HepG2 (cell line): ENCODE data around the gene CPNE5. TPM values are rescaled to one million over a fixed set of nuclear protein-coding genes. Genes with fewer than 3 reads are reported as not detected.

Source experiments
- ATAC-seq: fragments of 200-7000 bp; cut with Tn5 transposase; 3 replicates; pipeline ENCODE4 v1.9.1; 2020; ENCODE audit warnings: mild to moderate bottlenecking, moderate library complexity
- BruUV-seq: library from RNA; stranded (reverse); fragments of 400-500 nt; replicated peaks from 2 replicates; lab custom pipeline; 2021; lab: Mats Ljungman, UMichigan
- CTCF ChIA-PET: fragments of 300-600 bp; formaldehyde crosslinking; extraction: SDS; loops from one replicate; lab custom pipeline; 2021; ENCODE audit warnings: low total read pairs, inconsistent platforms, low intra/inter-chr PET ratio; lab: Yijun Ruan, JAX
- POLR2A ChIA-PET: fragments of 350-600 bp; sonication (Branson Sonifier 250); formaldehyde crosslinking; loops from one replicate; lab custom pipeline; 2020; ENCODE audit warnings: antibody characterized with exemption, inconsistent platforms; lab: Yijun Ruan, JAX
- DNase-seq: peaks from one replicate; pipeline ENCODE4 v3.0.0-alpha.2; 2015; ENCODE audit warnings: low spot score
- FAIRE-seq: peaks from 3 replicates; lab custom pipeline; 2011; peaks lifted over from hg19 to GRCh38; lab: Jason Lieb, UNC
- H2AFZ ChIP-seq: one replicate; pipeline ENCODE4 v1.6.1; 2011; ENCODE audit warnings: low read length, inconsistent platforms
- H3K27ac ChIP-seq: fragments of 300-600 bp; 3 replicates; pipeline ENCODE4 v1.8.0; 2011; ENCODE audit warnings: mixed run types, mild to moderate bottlenecking, mixed read lengths, low read length, inconsistent platforms; ENCODE audit not compliant: insufficient read depth; ENCODE audit errors: extremely low read length
- H3K27me3 ChIP-seq, 2 experiments: fragments of 200-600 bp in 1 of 2; 2 replicates in 1 of 2; 3 replicates in 1 of 2; pipeline versions ENCODE4 v1.6.0 to v1.8.0; 2011; ENCODE audit warnings: low read length in 2 of 2, mild to moderate bottlenecking in 2 of 2, moderate library complexity in 2 of 2, inconsistent platforms in 1 of 2; ENCODE audit not compliant: insufficient read depth in 2 of 2, control insufficient read depth in 1 of 2
- H3K36me3 ChIP-seq, 2 experiments: fragments of 200-600 bp in 1 of 2; replicated peaks in 1 of 2; 2 replicates in 1 of 2; 3 replicates in 1 of 2; pipeline versions ENCODE4 v1.5.1 to v1.8.0; 2011; ENCODE audit warnings: low read length in 2 of 2, inconsistent platforms in 1 of 2; ENCODE audit not compliant: insufficient read depth in 2 of 2, control insufficient read depth in 1 of 2
- H3K4me1 ChIP-seq: 2 replicates; pipeline ENCODE4 v1.5.1; 2012; ENCODE audit warnings: low read length, inconsistent platforms; ENCODE audit not compliant: insufficient read depth
- H3K4me2 ChIP-seq: 2 replicates; pipeline ENCODE4 v1.6.0; 2011; ENCODE audit warnings: low read depth, low read length, inconsistent platforms
- H3K4me3 ChIP-seq, 3 experiments: fragments of 200-600 bp in 1 of 3; sonication (generic), shearing (Covaris generic) in 1 of 3; replicated peaks in 1 of 3; 2 replicates each; pipeline ENCODE4 v1.5.1; 2011 to 2016; ENCODE audit warnings: low read length in 3 of 3, inconsistent platforms in 2 of 3, low read depth in 2 of 3, mild to moderate bottlenecking in 2 of 3, control low read depth in 1 of 3, mixed read lengths in 1 of 3; ENCODE audit not compliant: insufficient read depth in 1 of 3
- H3K79me2 ChIP-seq: one replicate; pipeline ENCODE4 v1.6.1; 2011; ENCODE audit warnings: low read length, inconsistent platforms; ENCODE audit not compliant: insufficient read depth
- H3K9ac ChIP-seq: 2 replicates; pipeline ENCODE4 v1.6.0; 2011; ENCODE audit warnings: mild to moderate bottlenecking, low read depth, low read length, inconsistent platforms; ENCODE audit not compliant: insufficient read depth
- H3K9me3 ChIP-seq: 2 replicates; pipeline ENCODE4 v1.5.1; 2012; ENCODE audit warnings: mild to moderate bottlenecking, low read length
- H4K20me1 ChIP-seq: 2 replicates; pipeline ENCODE4 v1.6.0; 2011; ENCODE audit warnings: inconsistent platforms, mild to moderate bottlenecking, low read length, moderate library complexity; ENCODE audit not compliant: insufficient read depth
- ARNTL ChIP-seq: sonication (generic); formaldehyde crosslinking; IDR thresholded peaks from 2 replicates; pipeline ENCODE4 v1.4.0; 2020; ENCODE audit warnings: mild to moderate bottlenecking, missing genetic modification reagents
- HDAC2 ChIP-seq: sonication (generic); formaldehyde crosslinking; IDR thresholded peaks from 2 replicates; pipeline ENCODE4 v1.4.0; 2020; ENCODE audit warnings: missing genetic modification reagents
- IKZF5 ChIP-seq: IDR thresholded peaks from 2 replicates; pipeline ENCODE4 v1.6.1; 2018; ENCODE audit warnings: missing genetic modification reagents, mild to moderate bottlenecking, missing compliant biosample characterization
- KDM1A ChIP-seq: IDR thresholded peaks from 2 replicates; pipeline ENCODE4 v1.6.1; 2016; ENCODE audit warnings: missing compliant biosample characterization
- KDM5A ChIP-seq: fragments of 200-600 bp; sonication (generic); IDR thresholded peaks from 2 replicates; pipeline ENCODE4 v1.7.0; 2018; ENCODE audit warnings: antibody characterized with exemption, mild to moderate bottlenecking, low read length, borderline replicate concordance
- PHF21A ChIP-seq: sonication (generic); formaldehyde crosslinking; IDR thresholded peaks from 2 replicates; pipeline ENCODE4 v1.5.0; 2020; ENCODE audit warnings: mild to moderate bottlenecking, missing genetic modification reagents
- RCOR2 ChIP-seq: IDR thresholded peaks from 2 replicates; pipeline ENCODE4 v1.6.1; 2016; ENCODE audit warnings: missing biosample characterization, missing genetic modification reagents
- STAG1 ChIP-seq: sonication (generic); formaldehyde crosslinking; IDR thresholded peaks from 2 replicates; pipeline ENCODE4 v1.4.0; 2020; ENCODE audit warnings: missing genetic modification reagents
- ZFP1 ChIP-seq: IDR thresholded peaks from 2 replicates; pipeline ENCODE4 v1.6.1; 2016
- ZNF275 ChIP-seq: sonication (generic); formaldehyde crosslinking; IDR thresholded peaks from 2 replicates; pipeline ENCODE4 v1.8.0; 2022; ENCODE audit warnings: missing genetic modification reagents, mild to moderate bottlenecking, inconsistent platforms, borderline replicate concordance
- ZNF512 ChIP-seq: sonication (generic); formaldehyde crosslinking; IDR thresholded peaks from 2 replicates; pipeline ENCODE4 v1.4.0; 2020; ENCODE audit warnings: mild to moderate bottlenecking, missing genetic modification reagents
- ZNF629 ChIP-seq: sonication (generic); formaldehyde crosslinking; conservative IDR thresholded peaks from 2 replicates; pipeline ENCODE4 v1.5.0; 2020; ENCODE audit warnings: missing genetic modification reagents
- ZNF639 ChIP-seq: conservative IDR thresholded peaks from 2 replicates; pipeline ENCODE4 v1.6.1; 2018; ENCODE audit warnings: missing genetic modification reagents
- ZNF768 ChIP-seq: sonication (generic); formaldehyde crosslinking; IDR thresholded peaks from 2 replicates; pipeline ENCODE4 v1.4.0; 2020; ENCODE audit warnings: missing genetic modification reagents
- WGBS: methylation state at CpG from one replicate; pipeline ENCODE4 v1.1.6; 2017; ENCODE audit warnings: low lambda C conversion rate; 5-methylcytosine and 5-hydroxymethylcytosine counted together
- in situ Hi-C: cut with HindIII; loops from 2 replicates; pipeline ENCODE4 v1.10.0; 2017; ENCODE audit warnings: low pct_unique_long_range_greater_than_20kb; ENCODE audit not compliant: extremely low pct_ligation_motif_present
- intact Hi-C: fragments of 100-400 bp; cut with micrococcal nuclease; formaldehyde crosslinking; loops from one replicate; pipeline ENCODE4 v1.10.0; 2022; ENCODE audit not compliant: unreplicated experiment
- polyA plus RNA-seq, 8 experiments: library from polyadenylated mRNA; depleted of rRNA in 3 of 8; stranded (reverse) in 7 of 8; unstranded in 1 of 8; fragments of >200 nt; fragmentation: Illumina TruSeq in 4 of 8; extraction: Trizol in 4 of 8; gene quantifications; 2 replicates each; pipeline versions ENCODE4 v1.2.1 to v1.2.3, GENCODE V29; 2011 to 2016; ENCODE audit warnings: low read depth in 4 of 8, missing spikeins in 1 of 8, mixed read lengths in 1 of 8; ENCODE audit not compliant: insufficient read depth in 1 of 8
- total RNA-seq, 5 experiments: library from RNA; depleted of rRNA; stranded (reverse); fragments of >200 nt; fragmentation: Illumina TruSeq; extraction: Trizol; gene quantifications; 2 replicates each; pipeline ENCODE4 v1.2.3, GENCODE V29; 2016; ENCODE audit warnings: low read depth in 1 of 5

Gene CPNE5
- total and polyA plus RNA-seq, 2 of the 13 experiments (the other 11 are each of a cell fraction or from before 2014, with no cell fraction given): 0.16 TPM; not detected in 1

GRCh38 chr6:36808634-36809033 lies 30.6 kb downstream of the CPNE5 start:
- Histone ChIP-seq H3K27ac (no peak overlapping the region), H4K20me1 (no peaks in the 10 kb centered on the region), H3K4me1 (peaks cover 47% of the 10 kb centered on the region), H2AFZ (no peak overlapping the region), H3K79me2 (no peaks in the 10 kb centered on the region), H3K36me3 (no peaks in the 10 kb centered on the region), H3K4me2 (no peak overlapping the region), H3K4me3 (no peak overlapping the region), H3K27me3 (peaks cover 4 to 44% of the 10 kb centered on the region in 2 experiments; a peak in 4 of 5 replicates), H3K9ac (no peak overlapping the region), H3K9me3 (no peaks in the 10 kb centered on the region)
- ChIA-PET POLR2A (no interaction called here), CTCF (interaction anchor here (0.8 to 3.6 kb wide), 2 partner anchors 42 to 43 kb away, joined by 3 to 40 read pairs; no protein-coding TSS in a partner anchor)
- BruUV-seq: no TSS peak
- no peak for ATAC-seq
- intact Hi-C loops: no loop called here
- TF ChIP-seq HDAC2 (CRISPR knock-in tag) (no peak), ZNF629 (peak; percentile 74), ZNF768 (CRISPR knock-in tag) (peak; percentile 51; the same call in 1 of the 2 replicates), KDM1A (0 out of 2 replicates have a peak, but pooled peaks have one; percentile 19), ARNTL (CRISPR knock-in tag) (no peak)
- no peak for FAIRE-seq
- WGBS: 54% methylated on average over 5 of the region's 5 CpGs
- in situ Hi-C loops: no loop called here
- no peak for DNase-seq

GRCh38 chr6:36807750-36808149 lies 31.5 kb downstream of the CPNE5 start:
- Histone ChIP-seq H4K20me1 (no peaks in the 10 kb centered on the region), H3K27me3 (peaks cover 4 to 44% of the 10 kb centered on the region in 2 experiments; a peak in 4 of 5 replicates), H3K79me2 (no peaks in the 10 kb centered on the region), H2AFZ (no peak overlapping the region), H3K9ac (no peak overlapping the region), H3K4me1 (peaks cover 38% of the 10 kb centered on the region), H3K27ac (no peak overlapping the region), H3K4me2 (peak overlapping the region; percentile 52; the same call in 1 of the 2 replicates), H3K36me3 (no peaks in the 10 kb centered on the region), H3K9me3 (no peaks in the 10 kb centered on the region), H3K4me3 (peak overlapping the region in 1 of 3 experiments; percentile 47; a peak in 2 of 6 replicates)
- ATAC-seq (peak; percentile 22; the same call in 2 of the 3 replicates), FAIRE-seq (no peak), DNase-seq (no peak)
- intact Hi-C loops: no loop called here
- 20% methylated on average over 7 of the region's 7 CpGs for WGBS
- ChIA-PET CTCF (interaction anchor here (0.8 kb wide), 1 partner anchor 43 kb away, joined by 3 read pairs; no protein-coding TSS in a partner anchor), POLR2A (no interaction called here)
- no TSS peak for BruUV-seq
- in situ Hi-C loops: no loop called here
- no peak for TF ChIP-seq RCOR2
- no peak for TF ChIP-seq ZNF512 (CRISPR knock-in tag)
- TF ChIP-seq IKZF5 (CRISPR knock-in tag): no peak
- TF ChIP-seq PHF21A (CRISPR knock-in tag): no peak
- TF ChIP-seq ZNF275 (CRISPR knock-in tag): no peak
- TF ChIP-seq ZFP1 (CRISPR knock-in tag): no peak
- TF ChIP-seq KDM5A: no peak
- TF ChIP-seq STAG1 (CRISPR knock-in tag): 0 out of 2 replicates have a peak, but pooled peaks have one; percentile 14
- no peak for TF ChIP-seq ZNF639 (CRISPR knock-in tag)
